Measurements from ENCODE around the gene CLEC18A. TPM values are rescaled to one million over a fixed set of nuclear protein-coding genes. Genes with fewer than 3 reads are reported as not detected.

Gene CLEC18A
- total and polyA plus RNA-seq, 2 of the 4 experiments (the other 2 are of a cell fraction) = under 0.01 TPM; not detected in 1

DNA sequence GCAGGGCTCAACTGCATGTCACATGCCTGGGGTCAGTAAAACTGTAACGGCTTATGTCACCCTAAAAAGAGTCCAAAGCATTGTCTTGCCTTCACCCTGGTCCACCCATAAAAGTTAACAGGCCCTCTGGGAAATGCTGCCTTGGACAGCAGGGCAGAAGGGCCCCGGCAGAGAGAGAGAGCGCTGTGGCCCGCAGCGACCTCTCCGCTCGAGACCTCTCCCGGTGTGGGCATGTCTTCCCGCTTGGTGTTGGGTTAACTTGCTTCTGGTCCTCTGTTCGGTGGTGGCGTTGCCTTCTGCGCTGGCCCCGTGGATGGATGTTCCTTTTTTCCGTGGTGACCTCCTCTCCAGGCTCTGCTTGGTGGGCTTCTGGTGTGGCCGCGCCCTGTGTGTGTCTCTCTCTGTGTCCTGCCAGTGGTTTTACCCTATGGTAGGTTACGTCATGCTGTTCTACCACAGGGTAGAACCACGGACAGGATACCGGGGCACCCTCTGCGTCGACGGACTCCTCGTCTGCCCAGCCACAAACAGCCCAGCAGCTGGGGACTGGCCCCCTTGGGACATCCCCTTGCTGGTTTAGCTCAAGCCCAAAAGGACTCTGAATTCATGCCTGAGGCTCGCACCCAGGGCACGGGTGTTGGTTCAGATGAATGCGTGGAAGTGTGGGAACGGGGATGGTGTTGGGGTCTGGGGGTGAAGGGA, 18.3 kb upstream of the CLEC18A start:
- Histone ChIP-seq H3K4me2 (ENCODE audit: low read depth, low read length) (no peak overlapping the region), H3K14ac (replicated peaks; ENCODE audit: low read depth, low read length) (no peak overlapping the region), H2AFZ (replicated peaks; ENCODE audit: low read length, poor library complexity) (no peak overlapping the region), H2BK15ac (ENCODE audit: low read depth, low read length) (no peak overlapping the region), H3K27me3 (ENCODE audit: control insufficient read depth, insufficient read depth, low read length) (no peaks in the 10 kb centered on the region), H3K4me3 (ENCODE audit: insufficient read depth, low read depth, low read length) (no peak overlapping the region), H3K56ac (ENCODE audit: extremely low read depth, insufficient read depth, low read length) (no peak overlapping the region), H4K5ac (ENCODE audit: low read depth, low read length) (no peak overlapping the region), H3K4ac (ENCODE audit: low read depth, low read length) (no peak overlapping the region), H2BK20ac (ENCODE audit: low read depth, low read length) (no peak overlapping the region), H3K9ac (ENCODE audit: low read depth, low read length) (no peak overlapping the region), H4K8ac (ENCODE audit: low read depth in 2 of 2, low read length in 2 of 2) (no peak overlapping the region), H3K79me1 (ENCODE audit: low read depth in 1 of 2, low read length in 2 of 2) (no peaks in the 10 kb centered on the region), H3K18ac (ENCODE audit: low read depth, low read length) (no peak overlapping the region), H3K36me3 (ENCODE audit: control insufficient read depth, insufficient read depth, low read length) (peaks cover 45% of the 10 kb centered on the region), H3K9me1 (ENCODE audit: insufficient read depth, low read length) (no peaks in the 10 kb centered on the region), H2BK120ac (ENCODE audit: low read depth, low read length) (no peak overlapping the region), H4K91ac (ENCODE audit: insufficient read depth, low read depth, low read length) (no peak overlapping the region), H2AK5ac (ENCODE audit: low read depth, low read length) (no peak overlapping the region), H4K20me1 (ENCODE audit: insufficient read depth, low read length) (no peaks in the 10 kb centered on the region), H3K4me1 (ENCODE audit: control insufficient read depth, insufficient read depth, low read length) (peaks cover 2% of the 10 kb centered on the region; the same call in 1 of the 2 replicates), H2AK9ac (replicated peaks; ENCODE audit: low read depth, low read length, poor library complexity) (no peak overlapping the region), H3K27ac (ENCODE audit: insufficient read depth, low read length) (no peak overlapping the region), H3K23ac (ENCODE audit: low read depth, low read length) (no peak overlapping the region), H3K9me3 (ENCODE audit: control insufficient read depth, insufficient read depth, low read length) (no peaks in the 10 kb centered on the region), H2BK5ac (ENCODE audit: low read depth, low read length, poor library complexity, severe bottlenecking) (no peak overlapping the region)
- intact Hi-C loops (cut with micrococcal nuclease) = loop anchor here (5.0 kb wide), 1 partner anchor 221 kb away; no protein-coding TSS in a partner anchor
- ATAC-seq (ENCODE audit: low read depth) = no peak
- DNase-seq = no peak
- 93% methylated on average over 26 of the region's 27 CpGs; no CpG with 5 or more reads in 1 of the 2 experiments for WGBS, 2 experiments (ENCODE audit: extremely low coverage in 2 of 2, insufficient read length in 1 of 2)
- ChIA-PET POLR2A (ENCODE audit: unreplicated experiment) (no interaction called here), CTCF (no interaction called here)
- in situ Hi-C loops (cut with MboI; ENCODE audit: low sequenced_read_pairs) = loop anchor here (5.0 kb wide), 1 partner anchor 136 kb away; no protein-coding TSS in a partner anchor
- TF ChIP-seq RAD21 (IDR thresholded peaks at IDR 0.05; ENCODE audit: low read length) = no peak
- TF ChIP-seq POLR2A (IDR thresholded peaks at IDR 0.05; ENCODE audit: low read depth, low read length) = no peak
- TF ChIP-seq RCOR1 (IDR thresholded peaks at IDR 0.05; ENCODE audit: insufficient replicate concordance, low read length) = no peak
- TF ChIP-seq NFE2L2 (IDR thresholded peaks at IDR 0.05; ENCODE audit: low read depth, low read length) = no peak
- TF ChIP-seq CHD1 (IDR thresholded peaks at IDR 0.05; ENCODE audit: low read depth, low read length) = no peak
- TF ChIP-seq MAZ (IDR thresholded peaks at IDR 0.05; ENCODE audit: borderline replicate concordance, low read depth, low read length) = no peak
- no TSS peak for BruUV-seq (replicated peaks)
- dilution Hi-C loops (cut with HindIII; ENCODE audit: low sequenced_read_pairs, unreplicated experiment) = no loop called here
